Activated T-cell treated with anti-CD3 and anti-CD28 coated beads for 1 hour (primary cell): ENCODE results near the gene PIP5K1C.

ENCODE experiments used
- DNase-seq: peaks from one replicate; pipeline ENCODE4 v3.0.0-alpha.2; 2020; ENCODE audit warnings: low read depth

The PIP5K1C gene

GRCh38 chr19:3700242-3701032 lies at the start of gene PIP5K1C:
PIP5K1C (minus strand) TSS chr19:3700468; CDS start chr19:3700390, 78 bp downstream.
- peak; percentile 94 for DNase-seq

GRCh38 chr19:3748965-3749364 lies 48.7 kb upstream of the PIP5K1C start:
- no peak for DNase-seq

- DNase-seq, result no peak
Observed at GRCh38 chr19:3746371-3747056, 46.2 kb upstream of the PIP5K1C start.

GRCh38 chr19:3745363-3746045 lies 45.2 kb upstream of the PIP5K1C start:
- DNase-seq, result no peak

GRCh38 chr19:3743486-3743885 lies 43.2 kb upstream of the PIP5K1C start:
- no peak for DNase-seq

- no peak for DNase-seq
Observed at GRCh38 chr19:3740431-3740830, 40.2 kb upstream of the PIP5K1C start.

- no peak for DNase-seq
Observed at GRCh38 chr19:3738477-3739220, 38.4 kb upstream of the PIP5K1C start.

- DNase-seq, result no peak
Observed at GRCh38 chr19:3737487-3738205, 37.4 kb upstream of the PIP5K1C start.

- no peak for DNase-seq
Observed at GRCh38 chr19:3736106-3736724, 35.9 kb upstream of the PIP5K1C start.

GRCh38 chr19:3734310-3734600 lies 34.0 kb upstream of the PIP5K1C start:
- DNase-seq, result no peak

- DNase-seq, result no peak
Observed at GRCh38 chr19:3733549-3734309, 33.5 kb upstream of the PIP5K1C start.

- DNase-seq, result no peak
Observed at GRCh38 chr19:3732108-3732507, 31.8 kb upstream of the PIP5K1C start.

GRCh38 chr19:3730457-3730958 lies 30.2 kb upstream of the PIP5K1C start:
- no peak for DNase-seq

- DNase-seq, result no peak
Observed at GRCh38 chr19:3725640-3726310, 25.5 kb upstream of the PIP5K1C start.

GRCh38 chr19:3725121-3725520 lies 24.9 kb upstream of the PIP5K1C start:
- DNase-seq, result no peak

- no peak for DNase-seq
Observed at GRCh38 chr19:3723883-3724282, 23.6 kb upstream of the PIP5K1C start.

- DNase-seq, result no peak
Observed at GRCh38 chr19:3723110-3723488, 22.8 kb upstream of the PIP5K1C start.

GRCh38 chr19:3722443-3723109 lies 22.3 kb upstream of the PIP5K1C start:
- no peak for DNase-seq

GRCh38 chr19:3721887-3722442 lies 21.7 kb upstream of the PIP5K1C start:
- no peak for DNase-seq
